OCI-LY1 (cell line): ENCODE measurements around the gene LMF2.
A peak's percentile ranks its signal among the peaks of the same experiment; 100 is the strongest.

Source experiments
- H2AFZ ChIP-seq: fragments of 200-600 bp; sonication (generic), shearing (Covaris generic); 2 replicates; pipeline ENCODE4 v1.6.0; 2014; ENCODE audit warnings: antibody characterized with exemption, mild to moderate bottlenecking, low read length
- H3F3A ChIP-seq: fragments of 200-600 bp; sonication (generic), shearing (Covaris generic); 2 replicates; pipeline ENCODE4 v1.6.0; 2014; ENCODE audit warnings: mild to moderate bottlenecking, antibody characterized with exemption, low read length, moderate library complexity; ENCODE audit not compliant: insufficient read depth
- H3K27ac ChIP-seq: fragments of 200-600 bp; sonication (generic); 2 replicates; pipeline ENCODE4 v1.5.1; 2014; ENCODE audit warnings: low read length, mixed run types, mild to moderate bottlenecking, low read depth; ENCODE audit not compliant: poor library complexity, severe bottlenecking
- H3K27me3 ChIP-seq: fragments of 200-600 bp; sonication (generic); 2 replicates; pipeline ENCODE4 v1.6.0; 2014; ENCODE audit warnings: antibody characterized with exemption, mild to moderate bottlenecking, low read length, moderate library complexity; ENCODE audit not compliant: insufficient read depth
- H3K36me3 ChIP-seq: fragments of 200-600 bp; sonication (generic); 2 replicates; pipeline ENCODE4 v1.6.1; 2014; ENCODE audit warnings: mild to moderate bottlenecking, antibody characterized with exemption, low read length, moderate library complexity, mixed read lengths; ENCODE audit not compliant: insufficient read depth
- H3K4me1 ChIP-seq: fragments of 200-600 bp; sonication (generic); 2 replicates; pipeline ENCODE4 v1.5.1; 2014; ENCODE audit warnings: mild to moderate bottlenecking, low read length, moderate library complexity; ENCODE audit not compliant: insufficient read depth, severe bottlenecking
- H3K4me2 ChIP-seq: fragments of 200-600 bp; sonication (generic), shearing (Covaris generic); 2 replicates; pipeline ENCODE4 v1.6.1; 2014; ENCODE audit warnings: low read length
- H3K4me3 ChIP-seq: fragments of 200-600 bp; sonication (generic); 2 replicates; pipeline ENCODE4 v1.5.1; 2014; ENCODE audit warnings: low read length, low read depth, mild to moderate bottlenecking, mixed read lengths; ENCODE audit not compliant: poor library complexity, severe bottlenecking
- H3K79me2 ChIP-seq: fragments of 200-600 bp; shearing (Covaris generic); 2 replicates; pipeline ENCODE4 v1.6.1; 2016; ENCODE audit warnings: mixed run types, low read length, mixed read lengths; ENCODE audit not compliant: insufficient read depth
- H3K9ac ChIP-seq: fragments of 200-600 bp; sonication (generic), shearing (Covaris generic); 2 replicates; pipeline ENCODE4 v1.6.1; 2014; ENCODE audit warnings: mild to moderate bottlenecking, low read length, mixed read lengths
- H3K9me2 ChIP-seq: fragments of 200-600 bp; sonication (generic), shearing (Covaris generic); 2 replicates; pipeline ENCODE4 v1.6.1; 2014; ENCODE audit warnings: low read depth, mild to moderate bottlenecking, low read length, mixed read lengths
- H3K9me3 ChIP-seq: fragments of 200-600 bp; shearing (Covaris generic); 2 replicates; pipeline ENCODE4 v1.6.1; 2014; ENCODE audit warnings: low read length, mixed read lengths
- H4K20me1 ChIP-seq: fragments of 200-600 bp; sonication (generic), shearing (Covaris generic); 2 replicates; pipeline ENCODE4 v1.6.0; 2016; ENCODE audit warnings: mild to moderate bottlenecking, low read length; ENCODE audit not compliant: insufficient read depth
- EZH2 ChIP-seq: fragments of 200-600 bp; sonication (generic), shearing (Covaris generic); IDR thresholded peaks from 2 replicates; pipeline ENCODE4 v1.8.0; 2017; ENCODE audit warnings: borderline replicate concordance, mixed run types, mild to moderate bottlenecking, antibody characterized with exemption, low read length, moderate library complexity, mixed read lengths
- TF ChIP-seq, protein P1 (sequence below): fragments of 200-600 bp; sonication (generic), shearing (Covaris generic); IDR thresholded peaks from 2 replicates; pipeline ENCODE4 v1.5.1; 2017; ENCODE audit warnings: mild to moderate bottlenecking, antibody characterized with exemption, low read length, moderate library complexity, mixed read lengths

LMF2 gene

GRCh38 chr22:50507421-50507990 lies at the start of gene LMF2:
Gene LMF2, minus strand, starts transcription at chr22:50507702. Its CDS starts 27 bp downstream, at chr22:50507675.
- H3K9me2 ChIP-seq, result no peaks in the 10 kb centered on the region
- no peaks in the 10 kb centered on the region for H4K20me1 ChIP-seq

GRCh38 chr22:50556703-50557102 lies 49.2 kb upstream of the LMF2 start:
- H3K4me2 ChIP-seq, result no peak overlapping the region
- TF ChIP-seq EZH2, result no peak
- TF ChIP-seq, protein P1, sequence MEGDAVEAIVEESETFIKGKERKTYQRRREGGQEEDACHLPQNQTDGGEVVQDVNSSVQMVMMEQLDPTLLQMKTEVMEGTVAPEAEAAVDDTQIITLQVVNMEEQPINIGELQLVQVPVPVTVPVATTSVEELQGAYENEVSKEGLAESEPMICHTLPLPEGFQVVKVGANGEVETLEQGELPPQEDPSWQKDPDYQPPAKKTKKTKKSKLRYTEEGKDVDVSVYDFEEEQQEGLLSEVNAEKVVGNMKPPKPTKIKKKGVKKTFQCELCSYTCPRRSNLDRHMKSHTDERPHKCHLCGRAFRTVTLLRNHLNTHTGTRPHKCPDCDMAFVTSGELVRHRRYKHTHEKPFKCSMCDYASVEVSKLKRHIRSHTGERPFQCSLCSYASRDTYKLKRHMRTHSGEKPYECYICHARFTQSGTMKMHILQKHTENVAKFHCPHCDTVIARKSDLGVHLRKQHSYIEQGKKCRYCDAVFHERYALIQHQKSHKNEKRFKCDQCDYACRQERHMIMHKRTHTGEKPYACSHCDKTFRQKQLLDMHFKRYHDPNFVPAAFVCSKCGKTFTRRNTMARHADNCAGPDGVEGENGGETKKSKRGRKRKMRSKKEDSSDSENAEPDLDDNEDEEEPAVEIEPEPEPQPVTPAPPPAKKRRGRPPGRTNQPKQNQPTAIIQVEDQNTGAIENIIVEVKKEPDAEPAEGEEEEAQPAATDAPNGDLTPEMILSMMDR, result no peak

More at GRCh38 chr22:50507421-50507990, at the start of gene LMF2:
- peaks cover 26% of the 10 kb centered on the region for H3K4me1 ChIP-seq
- H3K27ac ChIP-seq, result peak within 1 kb of the TSS; percentile 90
- H3K79me2 ChIP-seq, result peaks cover 31% of the 10 kb centered on the region
- no peak within 1 kb of the TSS for H2AFZ ChIP-seq
- no peak for TF ChIP-seq EZH2
- TF ChIP-seq, protein P1, result no peak
- H3K4me3 ChIP-seq, result peak within 1 kb of the TSS; percentile 96
- no peaks in the 10 kb centered on the region for H3K27me3 ChIP-seq
- peak within 1 kb of the TSS; percentile 94 for H3K9ac ChIP-seq
- H3K4me2 ChIP-seq, result peak within 1 kb of the TSS; percentile 98
- no peaks in the 10 kb centered on the region for H3K9me3 ChIP-seq
- no peaks in the 10 kb centered on the region for H3F3A ChIP-seq
- peaks cover 28% of the 10 kb centered on the region for H3K36me3 ChIP-seq

GRCh38 chr22:50553310-50553709 lies 45.8 kb upstream of the LMF2 start:
- no peak overlapping the region for H3K4me3 ChIP-seq
- no peak overlapping the region for H3K27ac ChIP-seq
- H3K9me3 ChIP-seq, result no peaks in the 10 kb centered on the region
- no peaks in the 10 kb centered on the region for H3F3A ChIP-seq
- no peak overlapping the region for H3K9ac ChIP-seq
- H3K4me1 ChIP-seq, result peaks cover 9% of the 10 kb centered on the region
- no peaks in the 10 kb centered on the region for H3K79me2 ChIP-seq
- no peaks in the 10 kb centered on the region for H3K9me2 ChIP-seq
- H3K4me2 ChIP-seq, result no peak overlapping the region
- H3K36me3 ChIP-seq, result no peaks in the 10 kb centered on the region; the same call in 1 of the 2 replicates
- TF ChIP-seq, protein P1, result no peak
- TF ChIP-seq EZH2, result no peak
- no peaks in the 10 kb centered on the region for H4K20me1 ChIP-seq
- no peak overlapping the region for H2AFZ ChIP-seq
- H3K27me3 ChIP-seq, result peaks cover 5% of the 10 kb centered on the region; the same call in 1 of the 2 replicates

More at GRCh38 chr22:50556703-50557102, 49.2 kb upstream of the LMF2 start:
- Histone ChIP-seq H2AFZ (no peak overlapping the region), H3K4me1 (no peaks in the 10 kb centered on the region), H3K27me3 (peaks cover 5% of the 10 kb centered on the region; the same call in 1 of the 2 replicates), H3K27ac (no peak overlapping the region), H3K36me3 (no peaks in the 10 kb centered on the region; the same call in 1 of the 2 replicates), H3F3A (no peaks in the 10 kb centered on the region), H3K9me2 (no peaks in the 10 kb centered on the region), H3K79me2 (no peaks in the 10 kb centered on the region), H3K4me3 (no peak overlapping the region), H3K9me3 (no peaks in the 10 kb centered on the region), H3K9ac (no peak overlapping the region), H4K20me1 (no peaks in the 10 kb centered on the region)
